A549 (cell line): Measurements from ENCODE around the gene NIM1K.

Source experiments
- CTCF ChIP-seq: fragments of >200 bp; sonication (Bioruptor Twin); formaldehyde crosslinking; IDR thresholded peaks from 3 replicates; pipeline ENCODE4 v1.5.1; 2016
- MYC ChIP-seq: IDR thresholded peaks from 2 replicates; pipeline ENCODE4 v1.6.1; 2012; ENCODE audit warnings: mild to moderate bottlenecking, inconsistent platforms, low read length, improper control_type of control experiment, borderline replicate concordance
- POLR2A ChIP-seq: IDR thresholded peaks from 2 replicates; pipeline ENCODE4 v1.6.1; 2012; ENCODE audit warnings: mild to moderate bottlenecking, low read length
- POLR2AphosphoS2 ChIP-seq: conservative IDR thresholded peaks from 2 replicates; pipeline ENCODE4 v1.6.1; 2012; ENCODE audit warnings: low read length, improper control_type of control experiment, inconsistent platforms
- RNF2 ChIP-seq: fragments of 200-600 bp; sonication (generic); IDR thresholded peaks from 2 replicates; pipeline ENCODE4 v1.6.1; 2016; ENCODE audit warnings: low read depth, mild to moderate bottlenecking, antibody characterized with exemption, moderate library complexity, borderline replicate concordance

GRCh38 chr5:43281840-43282658 is 90.0 kb downstream of the NIM1K start:
- TF ChIP-seq CTCF (no peak), POLR2A (no peak), POLR2AphosphoS2 (no peak), MYC (no peak), RNF2 (no peak)
